Endothelial cell of umbilical vein (primary cell): ENCODE results near the gene APBA3. TPM values are rescaled to one million over a fixed set of nuclear protein-coding genes. Genes with fewer than 3 reads are reported as not detected.

Experiments
- BruUV-seq: library from RNA; stranded (reverse); fragments of 400-500 nt; replicated peaks from 2 replicates; lab custom pipeline; 2021; lab: Mats Ljungman, UMichigan
- CTCF ChIA-PET: fragments of 300-600, 350-600 bp; sonication (Branson Sonifier 250); formaldehyde crosslinking; loops from one replicate; lab custom pipeline; 2021; ENCODE audit warnings: antibody characterized with exemption, inconsistent platforms; lab: Charles Lee
- POLR2A ChIA-PET: fragments of 300-600, 350-600 bp; sonication (Branson Sonifier 250); formaldehyde crosslinking; loops from one replicate; lab custom pipeline; 2021; ENCODE audit warnings: antibody characterized with exemption, inconsistent platforms; lab: Charles Lee
- DNase-seq: peaks from one replicate; pipeline ENCODE4 v3.0.0-alpha.2; 2011; ENCODE audit warnings: low read depth, low spot score
- FAIRE-seq: peaks from 2 replicates; lab custom pipeline; 2011; peaks lifted over from hg19 to GRCh38; lab: Jason Lieb, UNC
- H2AFZ ChIP-seq: 2 replicates; pipeline ENCODE4 v1.6.0; 2012; ENCODE audit warnings: low read depth, low read length, control low read depth, inconsistent platforms
- H3K27ac ChIP-seq: 2 replicates; pipeline ENCODE4 v1.5.1; 2011; ENCODE audit warnings: low read depth, mild to moderate bottlenecking, control low read depth, low read length, moderate library complexity; ENCODE audit not compliant: insufficient read depth
- H3K27me3 ChIP-seq, 2 experiments: 2 replicates each; pipeline versions ENCODE4 v1.6.0 to v1.6.1; 2011; ENCODE audit warnings: low read length in 2 of 2, mixed read lengths in 1 of 2; ENCODE audit not compliant: control insufficient read depth in 2 of 2, insufficient read depth in 2 of 2
- H3K36me3 ChIP-seq, 2 experiments: 2 replicates in 1 of 2; 3 replicates in 1 of 2; pipeline ENCODE4 v1.5.1; 2011; ENCODE audit warnings: low read length in 2 of 2, mild to moderate bottlenecking in 1 of 2, moderate library complexity in 1 of 2; ENCODE audit not compliant: control insufficient read depth in 2 of 2, insufficient read depth in 2 of 2; ENCODE audit errors: extremely low read depth in 1 of 2
- H3K4me1 ChIP-seq: 3 replicates; pipeline ENCODE4 v1.5.1; 2011; ENCODE audit warnings: mild to moderate bottlenecking, low read length; ENCODE audit not compliant: control insufficient read depth, insufficient read depth; ENCODE audit errors: extremely low read depth
- H3K4me2 ChIP-seq: 2 replicates; pipeline ENCODE4 v1.6.1; 2011; ENCODE audit warnings: low read length, control low read depth, mixed read lengths; ENCODE audit not compliant: insufficient read depth
- H3K4me3 ChIP-seq, 3 experiments: fragments of 200-600 bp in 1 of 3; sonication (generic), shearing (Covaris generic) in 1 of 3; replicated peaks in 1 of 3; 2 replicates each; pipeline ENCODE4 v1.5.1; 2011 to 2016; ENCODE audit warnings: control low read depth in 3 of 3, low read length in 3 of 3, mild to moderate bottlenecking in 2 of 3, inconsistent platforms in 1 of 3, low read depth in 1 of 3, moderate library complexity in 1 of 3; ENCODE audit not compliant: insufficient read depth in 1 of 3
- H3K79me2 ChIP-seq: 2 replicates; pipeline ENCODE4 v1.6.0; 2012; ENCODE audit warnings: low read length, inconsistent platforms; ENCODE audit not compliant: control insufficient read depth, insufficient read depth
- H3K9ac ChIP-seq: replicated peaks from 2 replicates; pipeline ENCODE3; 2011; ENCODE audit warnings: low read length, control low read depth; ENCODE audit not compliant: insufficient read depth; ENCODE audit errors: extremely low read depth
- H3K9me1 ChIP-seq: replicated peaks from 3 replicates; pipeline ENCODE4 v1.6.0; 2011; ENCODE audit warnings: mild to moderate bottlenecking, low read length; ENCODE audit not compliant: control insufficient read depth, insufficient read depth; ENCODE audit errors: extremely low read depth
- H3K9me3 ChIP-seq: replicated peaks from 2 replicates; pipeline ENCODE4 v1.5.1; 2012; ENCODE audit warnings: low read length, inconsistent platforms; ENCODE audit not compliant: control insufficient read depth, insufficient read depth
- H4K20me1 ChIP-seq: replicated peaks from 2 replicates; pipeline ENCODE3; 2011; ENCODE audit warnings: mild to moderate bottlenecking, low read length; ENCODE audit not compliant: control insufficient read depth, insufficient read depth; ENCODE audit errors: extremely low read depth
- CTCF ChIP-seq, 2 donors: IDR thresholded peaks; 1 replicate in 1 of 2; 2 replicates in 1 of 2; pipeline ENCODE4 v1.5.1; 2011; ENCODE audit warnings: low read length in 2 of 2, mild to moderate bottlenecking in 2 of 2, moderate library complexity in 2 of 2, control low read depth in 1 of 2, inconsistent platforms in 1 of 2, low read depth in 1 of 2; ENCODE audit not compliant: insufficient read depth in 1 of 2; ENCODE audit errors: extremely low read depth in 1 of 2
- EZH2 ChIP-seq: IDR thresholded peaks from 2 replicates; pipeline ENCODE4 v1.6.1; 2012; ENCODE audit warnings: borderline replicate concordance, low read depth, mild to moderate bottlenecking, moderate library complexity, low read length, inconsistent platforms; ENCODE audit not compliant: severe bottlenecking
- FOS ChIP-seq: IDR thresholded peaks from 2 replicates; pipeline ENCODE4 v1.6.1; 2011; ENCODE audit warnings: mild to moderate bottlenecking, low read length, moderate library complexity, borderline replicate concordance; ENCODE audit not compliant: insufficient read depth
- GATA2 ChIP-seq: IDR thresholded peaks from 2 replicates; pipeline ENCODE4 v1.7.0; 2011; ENCODE audit warnings: low read depth, mild to moderate bottlenecking, moderate library complexity, mixed read lengths, low read length; ENCODE audit not compliant: insufficient read length, insufficient read depth
- JUN ChIP-seq: IDR thresholded peaks from 2 replicates; pipeline ENCODE4 v1.6.1; 2011; ENCODE audit warnings: borderline replicate concordance, low read depth; ENCODE audit not compliant: insufficient read length, insufficient read depth
- MAX ChIP-seq: IDR thresholded peaks from 2 replicates; pipeline ENCODE4 v1.6.1; 2011; ENCODE audit not compliant: insufficient read depth, insufficient read length
- MYC ChIP-seq: IDR thresholded peaks from one replicate; pipeline ENCODE4 v1.6.1; 2011; ENCODE audit warnings: mild to moderate bottlenecking, low read depth, low read length
- POLR2A ChIP-seq: IDR thresholded peaks from 2 replicates; pipeline ENCODE4 v1.6.1; 2012; ENCODE audit warnings: low read depth, mild to moderate bottlenecking, control low read depth, low read length
- POLR2AphosphoS5 ChIP-seq: IDR thresholded peaks from 2 replicates; pipeline ENCODE4 v1.6.1; 2012; ENCODE audit warnings: low read depth, mild to moderate bottlenecking, control low read depth, low read length, moderate library complexity; ENCODE audit not compliant: insufficient read depth
- dilution Hi-C: fragments of 300-500 bp; cut with MboI; formaldehyde crosslinking; loops from one replicate; pipeline ENCODE4 v1.15.0; 2019; ENCODE audit warnings: low sequenced_read_pairs; ENCODE audit not compliant: extremely low pct_ligation_motif_present
- intact Hi-C: fragments of 100-400 bp; cut with micrococcal nuclease; formaldehyde crosslinking; loops from one replicate; pipeline ENCODE4 v1.10.0; 2022
- polyA plus RNA-seq, 4 experiments: library from polyadenylated mRNA; depleted of rRNA in 3 of 4; stranded (reverse) in 3 of 4; unstranded in 1 of 4; fragments of >200 nt; gene quantifications; 2 replicates each; pipeline versions ENCODE4 v1.2.1 to v1.2.3, GENCODE V29; 2011 to 2012; ENCODE audit warnings: missing spikeins in 1 of 4
- total RNA-seq: library from RNA; stranded (reverse); gene quantifications from 2 replicates; pipeline ENCODE4 v1.2.3, GENCODE V29; 2021

APBA3 gene
- total and polyA plus RNA-seq, 2 donors (not counting 3 experiments of a cell fraction or from before 2014, with no cell fraction given): 23.4 to 25.1 TPM

GRCh38 chr19:3767050-3767449 is 5.6 kb upstream of the APBA3 start:
- no peaks in the 10 kb centered on the region for H3K27me3 ChIP-seq
- DNase-seq (no peak), FAIRE-seq (no peak)
- ChIA-PET POLR2A (no interaction called here), CTCF (interaction anchor here (2.1 kb wide), 1 partner anchor 54 kb away, joined by 8 read pairs; no protein-coding TSS in a partner anchor)
- dilution Hi-C loops: no loop called here
- no peaks in the 10 kb centered on the region for H3K9me1 ChIP-seq
- no peaks in the 10 kb centered on the region for H3K9me3 ChIP-seq
- no peak overlapping the region for H3K9ac ChIP-seq
- H3K4me3 ChIP-seq: no peak overlapping the region
- intact Hi-C loops: no loop called here
- no peak overlapping the region for H3K4me2 ChIP-seq
- no peak overlapping the region for H2AFZ ChIP-seq
- no peak overlapping the region for H3K27ac ChIP-seq
- BruUV-seq: no TSS peak
- TF ChIP-seq GATA2 (no peak), EZH2 (no peak), CTCF (IDR thresholded peaks at IDR 0.05; ENCODE audit: extremely low read depth in 1 of 2, insufficient read depth in 1 of 2, low read depth in 1 of 2, low read length in 2 of 2) (no peak)
- peaks cover 14% of the 10 kb centered on the region for H3K4me1 ChIP-seq
- peaks cover 2 to 10% of the 10 kb centered on the region in 2 experiments for H3K36me3 ChIP-seq
- peaks cover 4% of the 10 kb centered on the region for H3K79me2 ChIP-seq
- H4K20me1 ChIP-seq: no peaks in the 10 kb centered on the region

GRCh38 chr19:3766520-3766919 is 5.0 kb upstream of the APBA3 start:
- Histone ChIP-seq H3K79me2 (peaks cover 4% of the 10 kb centered on the region), H3K4me3 (no peak overlapping the region), H3K9me1 (no peaks in the 10 kb centered on the region), H2AFZ (no peak overlapping the region), H3K4me1 (peaks cover 17% of the 10 kb centered on the region), H3K9ac (no peak overlapping the region), H3K27me3 (no peaks in the 10 kb centered on the region), H4K20me1 (no peaks in the 10 kb centered on the region), H3K4me2 (no peak overlapping the region), H3K9me3 (no peaks in the 10 kb centered on the region), H3K36me3 (peaks cover 2 to 10% of the 10 kb centered on the region in 2 experiments), H3K27ac (no peak overlapping the region)
- ChIA-PET CTCF (interaction anchor here (2.1 kb wide), 1 partner anchor 55 kb away, joined by 8 read pairs; no protein-coding TSS in a partner anchor), POLR2A (no interaction called here)
- intact Hi-C loops: no loop called here
- no peak for FAIRE-seq
- dilution Hi-C loops: no loop called here
- no TSS peak for BruUV-seq
- DNase-seq: no peak
- TF ChIP-seq FOS: no peak
- no peak for TF ChIP-seq POLR2AphosphoS5
- TF ChIP-seq MAX: no peak
- TF ChIP-seq MYC: no peak
- TF ChIP-seq EZH2: no peak
- TF ChIP-seq POLR2A: no peak
- TF ChIP-seq JUN: no peak
- no peak for TF ChIP-seq CTCF (IDR thresholded peaks at IDR 0.05; ENCODE audit: extremely low read depth in 1 of 2, insufficient read depth in 1 of 2, low read depth in 1 of 2, low read length in 2 of 2)
- TF ChIP-seq GATA2: no peak
